HUDEP-2 (cell line): ENCODE measurements around the gene NRCAM.

ENCODE experiments used
- DNase-seq, 76 experiments: peaks; one replicate each; lab custom pipeline; 2025; ENCODE audit not compliant: unreplicated experiment in 76 of 76; lab: John Stamatoyannopoulos, UW

Gene NRCAM

DNA sequence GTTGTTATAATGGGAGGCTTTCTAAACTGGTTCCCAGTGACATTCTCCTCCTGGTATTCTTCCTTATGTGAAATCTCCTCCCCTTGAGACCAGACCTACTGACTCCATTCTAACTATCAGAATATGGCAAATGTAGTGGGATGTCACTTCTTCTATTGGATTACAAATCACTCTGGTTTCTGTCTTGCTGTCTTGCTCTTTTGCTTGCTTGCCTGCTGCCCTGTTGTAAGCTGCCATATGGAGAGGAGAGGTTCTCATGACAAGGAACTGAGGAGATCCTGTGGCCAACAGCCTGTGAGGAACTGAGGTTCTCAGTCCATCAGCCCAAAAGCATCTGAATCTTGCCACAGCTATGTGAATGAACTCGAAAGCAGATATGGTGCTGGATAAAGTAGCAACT lies 4.7 kb upstream of the NRCAM start:
- DNase-seq = no peak

- peak in 10 of 76 experiments; percentile 3 to 46 (median 6) for DNase-seq
These were observed 3.8 kb upstream of the NRCAM start for GRCh38 chr7:108459922-108460551.

DNA sequence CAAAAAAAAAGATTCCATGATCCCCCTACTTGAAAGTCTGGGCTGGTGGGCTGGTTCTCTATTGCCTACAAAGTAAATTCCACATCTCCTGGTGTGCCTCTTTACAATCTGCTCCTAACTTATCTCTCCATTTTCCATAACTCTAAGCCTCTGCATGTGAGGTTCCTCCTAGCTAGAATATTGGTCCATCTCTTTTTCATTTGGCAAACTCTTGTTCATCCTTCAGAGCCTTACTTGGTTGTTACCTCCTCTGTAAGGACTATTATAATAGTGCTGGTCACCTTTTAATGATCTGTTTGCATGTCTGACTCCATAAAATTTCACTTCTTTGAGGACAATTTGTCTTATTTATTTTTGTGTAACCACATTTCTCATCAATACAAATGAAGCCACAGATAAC lies 1.6 kb upstream of the NRCAM start:
- no peak for DNase-seq

- no peak for DNase-seq
These were observed 757 bp upstream of the NRCAM start for GRCh38 chr7:108456845-108457540.

- no peak for DNase-seq
These were observed 662 bp downstream of the NRCAM start for GRCh38 chr7:108455551-108455997.

GRCh38 chr7:108454674-108455550 lies 1.3 kb downstream of the NRCAM start:
- DNase-seq = no peak

GRCh38 chr7:108454317-108454673 lies 1.9 kb downstream of the NRCAM start:
- no peak for DNase-seq

DNA sequence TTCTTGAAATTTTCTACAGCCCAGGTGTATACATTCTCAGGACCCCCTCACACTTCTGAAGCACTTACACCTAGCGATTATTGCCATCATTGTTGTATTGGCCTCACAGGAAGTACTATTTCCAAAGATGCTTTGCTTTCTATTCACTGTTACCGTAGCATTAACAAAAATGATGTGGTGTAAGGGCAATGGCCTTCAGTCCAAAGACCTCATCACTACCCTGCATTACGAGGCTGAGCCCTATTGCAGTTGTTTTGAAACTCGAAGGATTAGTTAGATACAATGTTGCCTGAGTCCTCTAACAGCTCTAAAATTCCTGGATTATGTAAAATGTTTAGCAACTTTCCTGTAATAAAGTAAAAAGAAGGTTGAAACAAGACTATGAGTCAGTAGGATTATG lies 2.9 kb downstream of the NRCAM start:
- DNase-seq = no peak

DNA sequence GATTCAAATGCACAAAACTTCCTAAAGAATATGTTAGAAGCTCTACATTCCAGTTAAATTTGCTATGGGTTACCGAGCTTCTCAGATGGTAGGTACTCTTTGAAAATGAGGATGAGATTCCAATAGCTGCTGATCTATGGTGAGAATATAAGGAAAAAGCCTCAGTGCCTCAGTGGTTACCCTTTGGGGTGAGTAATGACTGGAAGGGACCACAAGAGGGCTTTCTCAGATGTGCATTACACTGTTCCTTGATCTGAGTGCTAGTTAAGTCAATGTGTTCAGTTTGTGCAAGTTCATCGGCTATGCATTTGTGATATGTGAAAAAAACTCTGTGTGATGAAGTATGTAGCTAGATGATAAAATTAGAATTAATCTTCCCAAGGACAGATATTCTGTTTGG lies 3.5 kb downstream of the NRCAM start:
- peak in 7 of 76 experiments; percentile 3 to 27 (median 5) for DNase-seq

DNA sequence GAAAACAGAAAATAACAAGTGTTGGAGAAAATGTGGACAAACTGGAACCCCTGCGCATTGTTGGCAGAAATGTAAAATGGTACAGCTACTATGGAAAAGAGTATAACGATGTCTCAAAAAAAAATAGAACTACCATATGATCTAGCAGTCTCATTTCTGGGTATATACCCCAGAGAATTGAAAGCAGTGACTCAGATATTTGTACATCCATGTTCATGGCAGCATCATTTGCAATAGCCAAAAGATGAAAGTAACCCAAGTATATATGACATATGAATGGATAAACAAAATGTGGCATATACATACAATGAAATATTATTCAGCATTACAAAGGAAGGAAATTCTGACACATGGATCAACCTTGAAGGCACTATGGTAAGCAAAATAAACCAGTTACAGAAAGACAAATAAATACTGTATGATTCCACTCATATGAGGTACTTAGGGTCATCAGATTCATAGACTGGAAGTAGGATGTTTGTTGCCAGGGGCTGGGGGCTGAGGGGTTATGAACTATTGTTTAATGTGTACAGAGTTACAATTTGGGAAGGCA lies 4.9 kb downstream of the NRCAM start:
- no peak for DNase-seq

DNA sequence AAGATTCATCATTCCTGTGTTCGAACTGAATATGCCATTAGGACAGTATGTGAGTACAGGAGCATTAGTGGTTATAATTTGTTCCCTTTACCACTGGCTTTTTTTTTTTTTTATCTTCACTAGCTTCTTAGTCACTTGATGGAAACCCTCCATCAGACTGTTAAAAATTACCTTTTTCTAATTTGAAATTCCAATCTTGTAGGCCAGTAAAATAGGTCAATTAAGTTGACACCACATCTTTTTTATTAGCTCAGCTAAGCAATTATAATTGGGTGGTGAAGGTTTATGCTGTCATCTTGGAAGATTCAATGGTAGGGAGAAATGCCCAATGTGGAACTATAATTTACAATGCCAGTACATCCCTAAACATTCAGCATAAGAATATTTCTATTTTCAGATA lies 6.1 kb downstream of the NRCAM start:
- DNase-seq = no peak

- no peak for DNase-seq
These were observed 6.7 kb downstream of the NRCAM start for GRCh38 chr7:108449521-108449920.

GRCh38 chr7:108448584-108449505 lies 7.4 kb downstream of the NRCAM start:
- no peak for DNase-seq

DNA sequence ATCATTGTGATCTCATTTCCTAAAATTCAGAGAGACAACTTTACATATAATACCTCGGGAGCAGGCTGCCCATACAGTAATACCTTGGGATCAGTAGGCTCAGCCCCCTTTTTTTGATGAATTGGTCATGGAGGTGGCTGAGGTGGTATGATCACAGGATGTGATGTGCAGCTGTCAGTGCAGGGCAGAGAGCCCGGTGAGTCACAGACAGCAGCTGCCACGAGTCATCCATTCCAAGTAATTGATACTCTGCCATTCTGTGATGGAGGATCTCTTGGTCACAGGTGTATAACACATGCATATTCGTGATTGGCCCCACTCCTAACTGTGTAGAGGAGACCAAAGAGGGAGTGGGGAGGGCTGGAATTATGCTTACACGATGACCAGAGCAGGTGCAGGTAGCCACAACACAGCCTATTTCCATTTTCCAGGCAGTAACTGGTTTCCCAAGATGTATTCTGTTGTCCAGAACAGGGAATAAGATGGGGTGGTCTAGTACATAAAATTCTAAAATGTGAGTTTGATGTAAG lies 14.1 kb downstream of the NRCAM start:
- DNase-seq = no peak

DNA sequence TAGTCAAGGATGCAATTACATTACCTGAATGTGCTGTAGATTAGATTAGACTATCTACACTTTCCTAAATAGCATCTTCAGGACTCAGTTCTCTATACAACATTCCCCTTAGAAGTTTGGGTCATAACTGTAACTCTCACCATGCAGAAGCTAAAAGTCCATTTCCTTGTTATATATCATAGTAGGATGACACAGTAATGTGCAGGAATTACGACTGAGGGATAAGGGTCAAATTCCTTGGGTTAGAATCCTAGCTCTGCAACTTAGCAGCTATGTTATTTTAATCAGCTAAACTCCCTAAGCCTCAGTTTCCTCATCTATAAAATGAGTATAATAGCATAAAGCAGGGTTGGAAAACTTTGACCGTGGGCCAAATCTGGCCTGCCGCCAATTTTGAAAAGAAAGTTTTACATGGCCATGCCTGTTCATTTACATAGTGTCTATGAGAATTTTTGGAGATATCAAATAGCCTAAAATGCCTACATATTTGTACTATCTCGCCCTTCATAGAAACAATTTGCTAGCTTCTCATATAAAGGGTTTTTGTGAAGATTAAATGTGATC lies 14.8 kb downstream of the NRCAM start:
- no peak for DNase-seq

DNA sequence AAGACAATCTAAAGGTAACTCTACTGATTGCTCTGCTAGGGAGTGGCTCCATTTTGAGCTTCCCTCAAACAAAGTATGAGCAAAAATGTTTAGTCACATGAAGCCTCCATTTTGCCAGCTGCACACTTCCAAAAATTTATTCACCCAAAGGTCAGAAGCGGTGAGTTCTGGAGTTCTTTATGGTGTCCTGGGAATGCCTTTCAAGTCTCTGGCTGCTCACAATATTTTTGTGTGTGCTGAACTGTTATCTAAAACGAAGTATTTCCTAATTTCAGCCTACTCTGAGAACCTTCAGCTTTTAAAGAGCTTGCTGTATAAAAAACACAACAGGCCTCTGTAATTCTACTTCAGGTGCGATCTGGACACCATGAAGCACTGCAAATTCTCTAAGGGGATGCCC lies 15.6 kb downstream of the NRCAM start:
- no peak for DNase-seq

DNA sequence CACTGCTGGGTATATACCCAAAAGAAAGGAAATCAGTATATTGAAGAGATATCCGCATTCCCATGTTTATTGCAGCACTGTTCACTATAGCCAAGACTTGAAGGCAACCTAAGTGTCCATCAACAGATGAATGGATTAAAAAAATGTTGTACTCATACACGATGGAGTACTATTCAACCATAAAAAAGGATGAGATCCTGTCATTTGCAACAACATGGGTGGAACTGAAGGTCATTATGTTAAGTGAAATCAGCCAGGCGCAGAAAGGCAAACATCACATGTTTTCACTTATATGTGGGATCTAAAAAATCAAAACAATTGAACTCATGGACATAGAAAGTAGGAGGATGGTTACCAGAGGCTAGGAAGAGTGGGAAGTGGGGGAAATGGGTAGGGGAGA lies 19.3 kb downstream of the NRCAM start:
- no peak for DNase-seq

DNA sequence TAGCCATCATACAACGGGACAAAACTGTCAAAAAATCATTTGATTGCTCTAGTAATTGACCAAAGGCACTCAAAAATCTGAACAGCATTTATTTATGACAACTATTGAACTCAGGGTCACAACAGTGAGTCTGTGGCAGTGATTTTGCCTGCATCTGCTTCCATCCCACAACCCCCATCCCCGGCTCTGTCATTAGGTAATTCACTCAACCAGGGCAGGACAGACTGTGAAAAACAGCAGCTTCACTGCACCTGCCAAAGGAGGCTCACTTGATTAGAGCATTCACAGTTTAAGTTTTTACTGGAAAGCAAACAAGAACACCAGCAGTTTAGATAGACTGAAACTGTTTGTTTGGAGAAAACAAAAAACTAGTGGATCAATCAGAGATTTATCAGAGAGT lies 22.2 kb downstream of the NRCAM start:
- DNase-seq = no peak

DNA sequence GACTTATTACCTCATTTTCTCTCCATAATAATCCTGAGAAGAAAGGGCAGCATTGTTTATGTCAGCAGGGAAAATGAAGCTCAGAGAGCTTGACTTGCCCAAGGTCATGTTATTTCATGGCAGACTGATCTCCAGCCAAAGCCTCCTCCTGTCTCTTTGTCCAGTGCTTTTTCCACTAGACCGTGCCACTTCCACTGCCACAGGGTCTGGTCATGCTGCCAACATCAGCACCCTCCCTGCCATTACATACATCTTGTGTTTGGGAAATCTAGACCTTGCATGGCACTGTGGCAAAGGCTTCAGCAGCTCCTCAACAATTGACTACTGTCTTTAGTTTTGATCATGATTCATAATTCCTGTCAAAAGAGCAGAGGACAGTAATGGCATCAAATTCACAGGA lies 25.1 kb downstream of the NRCAM start:
- no peak for DNase-seq

DNA sequence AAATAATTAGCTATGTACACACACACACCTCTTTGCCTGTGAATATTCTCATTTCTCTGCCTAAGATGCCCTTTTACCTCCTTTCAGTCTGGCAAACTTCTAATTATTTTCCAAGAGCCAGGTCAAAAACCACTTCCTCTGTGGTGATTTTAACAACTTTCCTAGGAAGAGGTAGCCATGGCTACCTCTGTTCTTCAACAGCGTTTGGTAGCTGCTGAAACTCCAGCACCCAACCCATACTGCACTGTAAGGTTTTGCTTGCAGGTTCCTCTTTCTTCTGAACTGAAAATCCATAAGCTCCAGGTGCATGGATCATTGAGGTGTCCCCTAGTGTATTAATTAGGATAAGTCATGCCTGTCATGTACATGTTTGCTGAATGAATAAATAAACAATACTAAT lies 25.6 kb downstream of the NRCAM start:
- DNase-seq = no peak
